ENCODE results near the gene IQGAP1.

The IQGAP1 gene

GRCh38 chr15:90419206-90419605 lies 31.2 kb downstream of the IQGAP1 start (continued):
- TF ChIP-seq INSM2 (tag by site-specific recombination; IDR thresholded peaks at IDR 0.05) (no peak), ZNF792 (tag by site-specific recombination; IDR thresholded peaks at IDR 0.05) (no peak), ZNF132 (tag by site-specific recombination; IDR thresholded peaks at IDR 0.05; ENCODE audit: borderline replicate concordance) (no peak), SALL2 (tag by site-specific recombination; IDR thresholded peaks at IDR 0.05; ENCODE audit: borderline replicate concordance) (no peak)

DNA sequence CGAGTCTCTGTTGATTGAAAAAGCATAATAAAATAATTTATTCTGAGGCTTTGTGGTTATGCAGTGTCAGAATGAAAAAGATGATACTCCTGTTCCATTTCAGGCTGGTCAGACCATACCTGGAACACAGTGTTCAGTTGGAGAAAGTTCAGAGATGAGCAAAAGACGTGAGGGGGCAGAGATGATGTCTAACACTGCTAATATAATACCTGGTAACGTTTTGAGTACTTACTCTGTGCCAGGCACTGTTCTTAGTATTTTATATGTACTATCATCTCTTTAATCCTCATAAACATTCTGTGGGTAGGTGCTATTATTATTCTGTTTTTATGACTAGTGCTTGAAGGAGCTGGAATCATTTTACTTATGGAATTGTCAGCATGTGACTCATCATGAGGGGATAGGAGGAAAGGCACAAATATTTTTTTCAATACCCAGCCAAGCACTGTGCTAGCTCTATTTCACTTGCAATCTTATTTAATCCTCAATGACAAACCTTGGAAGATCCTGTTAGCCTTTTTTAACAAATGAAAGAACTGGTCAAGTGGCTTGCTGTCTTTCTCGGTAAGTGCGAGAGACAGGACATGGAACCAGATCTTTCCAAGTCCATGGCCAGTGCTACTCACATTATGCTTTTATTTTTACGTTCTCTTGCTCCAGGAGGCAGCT lies 31.8 kb downstream of the IQGAP1 start:
- Histone ChIP-seq H3K4me1 (ENCODE audit: control insufficient read depth, insufficient read depth, low read length) (peaks cover 30% of the 10 kb centered on the region), H3K4me3 (ENCODE audit: low read depth, low read length) (no peak overlapping the region), H3K9me3 (ENCODE audit: control insufficient read depth, insufficient read depth, low read depth, low read length) (no peaks in the 10 kb centered on the region), H3K36me3 (ENCODE audit: control insufficient read depth in 2 of 2, insufficient read depth in 1 of 2, low read length in 2 of 2) (no peaks in the 10 kb centered on the region), H3K27ac (ENCODE audit: extremely low read depth, low read depth, low read length) (peak overlapping the region; percentile 11; the same call in 1 of the 2 replicates)
- ChIA-PET POLR2A (interaction anchor here (0.9 kb wide), 2 partner anchors 31 to 32 kb away, joined by 3 to 6 read pairs; partner anchors contain the start of gene IQGAP1), CTCF (interaction anchor here (1.0 kb wide), 2 partner anchors 62 to 127 kb away, joined by 3 to 4 read pairs; no protein-coding TSS in a partner anchor)
- TF ChIP-seq INSM2 (tag by site-specific recombination; IDR thresholded peaks at IDR 0.05) (peak; percentile 73), OSR2 (tag by site-specific recombination; IDR thresholded peaks at IDR 0.05) (peak; percentile 75), ZNF501 (tag by site-specific recombination; IDR thresholded peaks at IDR 0.05) (0 out of 2 replicates have a peak, but pooled peaks have one; percentile 7), PRDM6 (tag by site-specific recombination; IDR thresholded peaks at IDR 0.05) (peak; percentile 79), WT1 (tag by site-specific recombination; IDR thresholded peaks at IDR 0.05) (0 out of 2 replicates have a peak, but pooled peaks have one; percentile 29), ZNF426 (tag by site-specific recombination; IDR thresholded peaks at IDR 0.05) (no peak), PRDM1 (tag by site-specific recombination; IDR thresholded peaks at IDR 0.05) (peak; percentile 70), ZNF146 (tag by site-specific recombination; IDR thresholded peaks at IDR 0.05) (no peak), ZNF24 (tag by site-specific recombination; IDR thresholded peaks at IDR 0.05) (0 out of 2 replicates have a peak, but pooled peaks have one; percentile 52), ZNF629 (tag by site-specific recombination; IDR thresholded peaks at IDR 0.05) (peak; percentile 66), ZNF488 (tag by site-specific recombination; IDR thresholded peaks at IDR 0.05) (no peak), TSHZ1 (tag by site-specific recombination; IDR thresholded peaks at IDR 0.05; ENCODE audit: borderline replicate concordance) (0 out of 2 replicates have a peak, but pooled peaks have one; percentile 46), FEZF1 (tag by site-specific recombination; IDR thresholded peaks at IDR 0.05) (peak; percentile 32; the same call in 1 of the 2 replicates), KLF8 (tag by site-specific recombination; IDR thresholded peaks at IDR 0.05) (0 out of 2 replicates have a peak, but pooled peaks have one; percentile 40)
- TF ChIP-seq, protein P1, sequence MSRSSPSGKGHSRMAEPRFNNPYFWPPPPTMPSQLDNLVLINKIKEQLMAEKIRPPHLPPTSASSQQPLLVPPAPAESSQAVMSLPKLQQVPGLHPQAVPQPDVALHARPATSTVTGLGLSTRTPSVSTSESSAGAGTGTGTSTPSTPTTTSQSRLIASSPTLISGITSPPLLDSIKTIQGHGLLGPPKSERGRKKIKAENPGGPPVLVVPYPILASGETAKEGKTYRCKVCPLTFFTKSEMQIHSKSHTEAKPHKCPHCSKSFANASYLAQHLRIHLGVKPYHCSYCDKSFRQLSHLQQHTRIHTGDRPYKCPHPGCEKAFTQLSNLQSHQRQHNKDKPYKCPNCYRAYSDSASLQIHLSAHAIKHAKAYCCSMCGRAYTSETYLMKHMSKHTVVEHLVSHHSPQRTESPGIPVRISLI (tag by site-specific recombination; IDR thresholded peaks at IDR 0.05), result peak; percentile 73; the same call in 1 of the 2 replicates
- TF ChIP-seq, protein P2, sequence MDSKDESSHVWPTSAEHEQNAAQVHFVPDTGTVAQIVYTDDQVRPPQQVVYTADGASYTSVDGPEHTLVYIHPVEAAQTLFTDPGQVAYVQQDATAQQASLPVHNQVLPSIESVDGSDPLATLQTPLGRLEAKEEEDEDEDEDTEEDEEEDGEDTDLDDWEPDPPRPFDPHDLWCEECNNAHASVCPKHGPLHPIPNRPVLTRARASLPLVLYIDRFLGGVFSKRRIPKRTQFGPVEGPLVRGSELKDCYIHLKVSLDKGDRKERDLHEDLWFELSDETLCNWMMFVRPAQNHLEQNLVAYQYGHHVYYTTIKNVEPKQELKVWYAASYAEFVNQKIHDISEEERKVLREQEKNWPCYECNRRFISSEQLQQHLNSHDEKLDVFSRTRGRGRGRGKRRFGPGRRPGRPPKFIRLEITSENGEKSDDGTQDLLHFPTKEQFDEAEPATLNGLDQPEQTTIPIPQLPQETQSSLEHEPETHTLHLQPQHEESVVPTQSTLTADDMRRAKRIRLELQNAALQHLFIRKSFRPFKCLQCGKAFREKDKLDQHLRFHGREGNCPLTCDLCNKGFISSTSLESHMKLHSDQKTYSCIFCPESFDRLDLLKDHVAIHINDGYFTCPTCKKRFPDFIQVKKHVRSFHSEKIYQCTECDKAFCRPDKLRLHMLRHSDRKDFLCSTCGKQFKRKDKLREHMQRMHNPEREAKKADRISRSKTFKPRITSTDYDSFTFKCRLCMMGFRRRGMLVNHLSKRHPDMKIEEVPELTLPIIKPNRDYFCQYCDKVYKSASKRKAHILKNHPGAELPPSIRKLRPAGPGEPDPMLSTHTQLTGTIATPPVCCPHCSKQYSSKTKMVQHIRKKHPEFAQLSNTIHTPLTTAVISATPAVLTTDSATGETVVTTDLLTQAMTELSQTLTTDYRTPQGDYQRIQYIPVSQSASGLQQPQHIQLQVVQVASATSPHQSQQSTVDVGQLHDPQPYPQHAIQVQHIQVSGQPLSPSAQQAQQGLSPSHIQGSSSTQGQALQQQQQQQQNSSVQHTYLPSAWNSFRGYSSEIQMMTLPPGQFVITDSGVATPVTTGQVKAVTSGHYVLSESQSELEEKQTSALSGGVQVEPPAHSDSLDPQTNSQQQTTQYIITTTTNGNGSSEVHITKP (tag by site-specific recombination; IDR thresholded peaks at IDR 0.05), result peak; percentile 71; the same call in 1 of the 2 replicates

Data from HEK293 (cell line).